Calu3 (cell line): Measurements from ENCODE around the gene FAM228A. TPM values are rescaled to one million over a fixed set of nuclear protein-coding genes. Genes with fewer than 3 reads are reported as not detected.

Experiments used
- BruUV-seq: library from RNA; stranded (reverse); fragments of 400-500 nt; replicated peaks from 2 replicates; lab custom pipeline; 2021; lab: Mats Ljungman, UMichigan
- CTCF ChIA-PET: fragments of 300-600 bp; sonication (Branson Sonifier 250); formaldehyde crosslinking; loops from one replicate; lab custom pipeline; 2022; ENCODE audit warnings: antibody characterized with exemption; lab: Charles Lee
- DNase-seq: peaks from one replicate; pipeline ENCODE4 v3.0.0; 2022
- H3K27ac Mint-ChIP-seq: one replicate; pipeline ENCODE4 v1.8.0; 2022; ENCODE audit warnings: mixed read lengths; ENCODE audit not compliant: unreplicated experiment
- H3K27me3 Mint-ChIP-seq: one replicate; pipeline ENCODE4 v1.8.0; 2022; ENCODE audit warnings: mixed read lengths; ENCODE audit not compliant: unreplicated experiment
- H3K36me3 Mint-ChIP-seq: one replicate; pipeline ENCODE4 v1.8.0; 2022; ENCODE audit warnings: mild to moderate bottlenecking, moderate library complexity, mixed read lengths; ENCODE audit not compliant: insufficient read depth, unreplicated experiment
- H3K4me1 Mint-ChIP-seq: one replicate; pipeline ENCODE4 v1.8.0; 2022; ENCODE audit warnings: mild to moderate bottlenecking, low read depth, mixed read lengths; ENCODE audit not compliant: unreplicated experiment
- H3K4me3 Mint-ChIP-seq: one replicate; pipeline ENCODE4 v1.8.0; 2022; ENCODE audit warnings: mild to moderate bottlenecking, low read depth, moderate library complexity, mixed read lengths; ENCODE audit not compliant: unreplicated experiment
- H3K9me3 Mint-ChIP-seq: one replicate; pipeline ENCODE4 v1.8.0; 2022; ENCODE audit warnings: low read depth, mixed read lengths; ENCODE audit not compliant: unreplicated experiment
- intact Hi-C: fragments of 100-400 bp; cut with micrococcal nuclease; formaldehyde crosslinking; loops from one replicate; pipeline ENCODE4 v1.10.0; 2022; ENCODE audit not compliant: unreplicated experiment
- total RNA-seq: library from RNA; stranded (reverse); gene quantifications from 2 replicates; pipeline ENCODE4 v1.2.3, GENCODE V29; 2022
- TF ChIP-seq, protein P1 (sequence below): fragments of 200-600 bp; IDR thresholded peaks from one replicate; pipeline ENCODE4 v1.8.0; 2022; ENCODE audit warnings: antibody characterized with exemption; ENCODE audit not compliant: unreplicated experiment

FAM228A gene
- total RNA-seq, 1 experiment from 2014 or later: not detected

GRCh38 chr2:24152413-24153197 lies 22.2 kb upstream of the FAM228A start:
- no TSS peak for BruUV-seq
- Mint-ChIP-seq H3K27me3 (no peaks in the 10 kb centered on the region), H3K4me1 (no peaks in the 10 kb centered on the region), H3K9me3 (peaks cover 9% of the 10 kb centered on the region), H3K4me3 (no peak overlapping the region), H3K36me3 (no peaks in the 10 kb centered on the region), H3K27ac (no peak overlapping the region)
- intact Hi-C loops: no loop called here
- TF ChIP-seq, protein P1, sequence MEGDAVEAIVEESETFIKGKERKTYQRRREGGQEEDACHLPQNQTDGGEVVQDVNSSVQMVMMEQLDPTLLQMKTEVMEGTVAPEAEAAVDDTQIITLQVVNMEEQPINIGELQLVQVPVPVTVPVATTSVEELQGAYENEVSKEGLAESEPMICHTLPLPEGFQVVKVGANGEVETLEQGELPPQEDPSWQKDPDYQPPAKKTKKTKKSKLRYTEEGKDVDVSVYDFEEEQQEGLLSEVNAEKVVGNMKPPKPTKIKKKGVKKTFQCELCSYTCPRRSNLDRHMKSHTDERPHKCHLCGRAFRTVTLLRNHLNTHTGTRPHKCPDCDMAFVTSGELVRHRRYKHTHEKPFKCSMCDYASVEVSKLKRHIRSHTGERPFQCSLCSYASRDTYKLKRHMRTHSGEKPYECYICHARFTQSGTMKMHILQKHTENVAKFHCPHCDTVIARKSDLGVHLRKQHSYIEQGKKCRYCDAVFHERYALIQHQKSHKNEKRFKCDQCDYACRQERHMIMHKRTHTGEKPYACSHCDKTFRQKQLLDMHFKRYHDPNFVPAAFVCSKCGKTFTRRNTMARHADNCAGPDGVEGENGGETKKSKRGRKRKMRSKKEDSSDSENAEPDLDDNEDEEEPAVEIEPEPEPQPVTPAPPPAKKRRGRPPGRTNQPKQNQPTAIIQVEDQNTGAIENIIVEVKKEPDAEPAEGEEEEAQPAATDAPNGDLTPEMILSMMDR: no peak
- DNase-seq: no peak
- CTCF ChIA-PET: no interaction called here

GRCh38 chr2:24153478-24153877 lies 21.4 kb upstream of the FAM228A start:
- TF ChIP-seq, protein P1: no peak
- Mint-ChIP-seq H3K4me3 (no peak overlapping the region), H3K27me3 (no peaks in the 10 kb centered on the region)

DNA sequence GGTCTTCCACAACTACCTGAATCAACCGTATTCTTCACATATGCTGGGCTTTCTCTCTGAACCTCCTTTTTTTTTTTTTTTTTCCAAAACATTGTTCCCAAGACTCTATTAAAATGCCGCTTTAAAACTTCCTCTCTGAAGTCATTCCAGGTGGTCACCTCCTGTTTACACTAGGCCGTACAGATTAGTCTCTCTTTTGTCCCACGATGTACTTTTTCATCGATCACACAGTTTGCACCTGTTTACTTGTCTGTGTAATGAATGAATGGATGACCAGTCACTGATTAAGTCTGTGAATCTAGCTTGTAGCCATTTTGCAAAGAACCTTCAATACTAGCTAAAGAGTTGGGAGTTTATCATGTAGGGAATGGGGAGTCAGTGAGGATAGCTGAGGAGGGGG lies 16.7 kb upstream of the FAM228A start:
- CTCF ChIA-PET: interaction anchor here (0.6 kb wide), 1 partner anchor 52 kb away, joined by 3 read pairs; no protein-coding TSS in a partner anchor
- intact Hi-C loops: no loop called here
- H3K27ac Mint-ChIP-seq: no peak overlapping the region
- H3K9me3 Mint-ChIP-seq: no peaks in the 10 kb centered on the region
- DNase-seq: no peak
- no peaks in the 10 kb centered on the region for H3K27me3 Mint-ChIP-seq
- TF ChIP-seq, protein P1: no peak
- no peak overlapping the region for H3K4me3 Mint-ChIP-seq
- BruUV-seq: no TSS peak
- no peaks in the 10 kb centered on the region for H3K4me1 Mint-ChIP-seq
- H3K36me3 Mint-ChIP-seq: no peaks in the 10 kb centered on the region

More at GRCh38 chr2:24153478-24153877, 21.4 kb upstream of the FAM228A start:
- intact Hi-C loops: no loop called here
- DNase-seq: no peak
- no TSS peak for BruUV-seq
- Mint-ChIP-seq H3K9me3 (peaks cover 7% of the 10 kb centered on the region), H3K36me3 (no peaks in the 10 kb centered on the region), H3K27ac (no peak overlapping the region), H3K4me1 (no peaks in the 10 kb centered on the region)
- CTCF ChIA-PET: no interaction called here

GRCh38 chr2:24159708-24160107 lies 15.1 kb upstream of the FAM228A start:
- Mint-ChIP-seq H3K27ac (no peak overlapping the region), H3K4me3 (no peak overlapping the region), H3K4me1 (no peaks in the 10 kb centered on the region), H3K9me3 (no peaks in the 10 kb centered on the region), H3K36me3 (no peaks in the 10 kb centered on the region), H3K27me3 (no peaks in the 10 kb centered on the region)
- DNase-seq: no peak
- intact Hi-C loops: loop anchor here (5.0 kb wide), 1 partner anchor 82 kb away; the partner anchor contains the start of gene SF3B6
- TF ChIP-seq, protein P1: no peak
- no TSS peak for BruUV-seq
- CTCF ChIA-PET: no interaction called here
